Activated CD4-positive, CD25-positive, alpha-beta regulatory T cell treated with anti-CD3 and anti-CD28 coated beads, Interleukin-2, amount 50 U/mL, for 24 hours (primary cell): ENCODE measurements around the gene KLF16.

ENCODE experiments used
- ATAC-seq, 2 donors: fragments of 150-1000 bp; cut with Tn5 transposase; one replicate each; pipeline ENCODE4 v1.10.0; 2021; ENCODE audit warnings: mild to moderate bottlenecking in 1 of 2, moderate library complexity in 1 of 2

The KLF16 gene

DNA sequence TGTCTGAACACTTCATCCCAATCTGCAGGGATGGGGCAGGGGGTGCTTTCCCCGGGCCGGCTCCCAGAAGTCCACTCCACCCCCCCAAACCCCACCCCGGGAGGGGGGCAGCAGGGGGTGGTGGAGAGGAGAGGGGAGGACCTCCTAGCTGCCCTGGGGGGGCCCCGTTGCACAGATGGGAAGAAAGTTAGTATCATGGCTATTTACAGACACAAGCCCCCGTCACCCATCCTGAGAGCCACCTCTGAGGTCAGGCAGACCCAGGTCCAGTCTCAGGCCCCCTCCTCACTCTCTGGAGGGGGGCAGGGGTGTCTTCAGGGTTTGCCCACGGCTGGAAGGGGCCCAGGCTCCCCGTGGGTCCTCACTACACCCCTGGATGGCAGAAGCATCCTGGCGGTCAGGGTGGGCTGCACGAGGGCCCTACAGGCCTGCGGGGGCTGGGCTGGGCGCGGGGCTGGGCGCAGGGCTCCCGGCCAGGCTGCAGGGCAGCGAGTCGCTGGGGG is 9.3 kb downstream of the KLF16 start:
- no peak for ATAC-seq

DNA sequence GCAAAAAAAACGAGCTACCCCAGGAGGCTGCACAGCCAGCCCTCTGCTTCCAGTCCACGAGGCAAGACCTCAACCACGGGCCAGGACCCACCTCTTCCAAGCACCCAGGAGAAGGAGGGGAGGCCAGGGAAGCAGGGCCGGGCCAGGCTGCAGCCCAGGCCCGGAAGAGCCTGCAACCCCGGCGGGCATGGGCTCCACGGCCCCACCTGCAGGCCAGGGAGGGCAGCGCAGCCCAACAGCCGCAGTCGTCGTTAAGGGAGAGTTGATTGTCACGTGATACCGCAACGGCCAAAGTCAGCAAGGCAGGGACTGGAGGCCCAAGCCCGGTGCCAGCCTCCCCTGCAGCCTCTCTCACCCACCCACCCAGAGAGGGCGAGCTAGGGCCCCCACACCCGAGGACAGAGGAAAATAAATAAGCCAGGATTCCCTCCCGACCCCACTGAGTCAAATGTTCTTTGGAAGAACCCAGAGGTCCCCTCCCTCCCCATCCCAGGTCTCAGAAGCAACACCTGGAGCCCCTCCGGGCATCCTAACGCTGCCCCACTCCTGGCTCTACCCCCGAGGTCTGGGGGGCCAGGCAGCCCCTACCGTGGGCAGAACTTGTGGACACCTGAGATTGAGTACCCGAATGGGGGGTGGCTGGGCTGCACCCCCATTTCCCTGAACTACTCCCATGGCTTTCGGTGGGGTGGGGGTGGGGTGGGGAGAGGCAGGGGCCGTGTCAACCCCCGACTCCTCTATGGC is 9.9 kb downstream of the KLF16 start:
- peak; percentile 21 to 22 for ATAC-seq

DNA sequence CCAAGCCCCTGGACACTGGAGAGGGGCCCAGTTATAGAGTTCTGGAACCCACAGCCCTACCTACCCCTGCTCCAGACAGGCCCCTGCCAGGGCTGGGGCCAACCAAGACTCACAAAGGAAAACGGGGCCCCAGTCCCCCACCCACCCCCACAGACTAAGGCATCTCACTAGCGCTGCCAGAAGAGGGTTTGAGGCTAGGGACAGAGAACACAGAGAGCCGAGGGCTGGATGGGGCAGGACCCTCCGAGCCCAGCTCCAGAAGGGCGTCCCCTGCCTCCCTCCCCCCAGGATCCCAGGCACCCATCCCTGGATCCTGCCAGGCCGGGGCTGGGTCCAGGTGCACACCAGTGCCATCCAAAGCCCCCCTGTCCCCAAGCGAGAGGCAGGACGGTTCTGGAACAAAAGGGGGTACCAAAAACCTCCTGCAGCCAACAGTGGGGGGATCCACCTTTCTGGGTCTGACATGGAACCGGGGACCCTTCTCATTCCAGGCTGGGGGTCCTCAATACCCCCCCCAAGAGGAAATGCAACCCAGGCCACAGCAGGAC is 10.7 kb downstream of the KLF16 start:
- ATAC-seq = no peak

DNA sequence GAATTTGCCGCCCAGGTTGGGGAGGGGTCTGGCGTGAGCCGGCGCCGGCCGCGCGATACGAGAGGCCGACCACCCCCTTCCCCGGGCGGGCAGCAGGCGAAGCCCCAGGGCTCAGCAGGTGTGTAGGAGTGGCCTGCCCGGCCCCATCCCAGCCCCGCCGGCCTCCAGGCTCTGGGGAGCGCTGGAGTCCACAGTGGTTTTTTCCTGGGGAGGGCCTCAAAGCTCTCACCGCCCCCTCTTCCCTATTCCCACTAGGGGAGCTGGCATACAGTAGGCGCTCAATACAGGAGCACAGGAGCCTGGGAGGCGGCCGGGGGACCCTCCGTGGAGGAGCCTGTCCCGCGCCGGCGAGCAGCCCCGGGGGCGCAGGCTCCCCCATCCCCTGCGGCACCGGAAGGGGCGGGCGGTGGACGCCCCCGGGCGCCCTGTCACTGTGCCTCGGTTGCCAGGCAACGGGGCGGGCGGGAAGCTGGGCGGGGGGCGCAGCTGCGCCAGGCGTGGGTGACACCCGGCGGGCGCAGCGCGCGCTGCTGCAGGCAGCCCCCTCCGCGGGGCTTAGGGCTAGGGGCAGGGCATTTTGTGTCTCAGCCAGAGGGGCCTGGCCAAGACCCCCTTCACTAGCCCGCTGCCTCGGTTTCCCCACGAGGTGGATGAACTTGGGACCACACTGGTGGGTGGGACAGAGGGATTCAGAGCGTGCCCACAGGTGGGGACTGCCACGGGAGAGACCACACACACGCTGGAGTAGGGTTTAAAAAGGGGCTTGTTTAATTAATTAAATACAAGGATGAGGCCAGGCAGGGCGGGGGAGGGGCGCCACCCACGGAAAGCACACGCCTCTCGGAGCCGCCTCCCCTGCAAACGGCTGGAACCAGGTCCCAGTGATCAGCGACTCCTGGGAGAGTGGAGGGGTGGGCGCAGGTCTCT is 11.5 kb downstream of the KLF16 start:
- ATAC-seq = no peak

DNA sequence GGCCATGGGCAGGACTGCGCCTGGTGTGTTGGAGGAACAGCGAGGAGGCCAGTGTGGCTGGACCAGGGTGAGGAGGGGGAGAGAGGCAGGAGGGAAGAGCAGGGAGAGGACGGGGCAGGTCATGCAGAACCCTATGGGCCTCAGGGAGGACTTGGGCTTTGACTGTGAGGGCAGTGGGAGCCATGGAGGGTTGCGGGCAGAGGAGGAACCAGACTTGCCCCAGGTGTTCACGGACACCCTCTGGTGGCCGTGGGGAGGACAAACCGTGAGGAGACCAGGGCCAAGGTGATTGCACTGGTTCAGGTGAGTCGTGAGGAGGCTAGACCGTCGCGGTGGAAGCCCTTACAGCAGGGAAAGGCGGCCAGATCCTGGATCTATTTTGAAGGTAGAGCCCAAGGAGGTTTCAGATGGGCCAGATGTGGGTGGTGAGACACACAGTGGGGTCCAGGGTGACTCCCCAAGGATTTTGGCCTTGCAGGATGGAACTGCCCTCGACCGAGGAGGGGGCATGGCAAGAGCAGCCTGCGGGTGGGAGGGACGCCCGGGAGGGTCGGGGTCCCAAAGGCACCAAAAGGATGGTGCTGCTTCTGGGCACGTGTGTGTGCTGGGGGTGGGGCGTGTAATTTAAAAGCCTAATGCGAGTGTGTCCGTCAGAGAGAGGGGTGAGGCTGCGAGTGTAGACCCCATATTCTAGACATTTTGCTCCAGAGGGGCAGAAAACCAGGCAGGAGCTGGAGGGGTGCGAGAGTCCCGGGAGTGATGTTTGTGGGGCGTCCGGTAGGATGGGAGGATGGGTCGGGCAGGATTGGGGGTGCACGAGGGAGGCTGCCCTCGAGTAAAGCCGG is 12.3 kb downstream of the KLF16 start:
- no peak for ATAC-seq

DNA sequence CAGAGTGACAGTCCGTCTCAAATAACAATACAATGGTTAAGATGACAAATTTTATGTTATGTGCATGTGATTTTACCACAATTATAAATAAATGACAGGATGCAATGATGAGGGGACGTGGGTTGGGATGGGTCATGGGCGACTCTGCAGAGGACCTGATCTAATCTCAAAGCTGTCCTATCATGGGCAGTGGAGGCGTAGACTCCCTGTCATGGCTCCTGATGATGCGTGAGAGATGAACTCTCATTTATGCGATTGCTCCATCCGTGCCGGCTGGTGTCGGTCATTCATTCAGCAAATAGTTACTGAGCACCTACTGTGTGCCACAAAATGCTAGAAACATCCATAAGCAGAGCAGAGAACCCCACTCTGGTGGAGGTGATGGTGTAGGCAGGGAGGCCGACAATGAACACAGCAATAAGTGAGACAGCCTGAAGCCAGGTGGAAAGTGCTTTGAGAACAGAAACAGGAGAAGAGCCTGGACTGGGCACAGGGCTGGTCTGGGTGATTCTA is 13.4 kb downstream of the KLF16 start:
- no peak for ATAC-seq

DNA sequence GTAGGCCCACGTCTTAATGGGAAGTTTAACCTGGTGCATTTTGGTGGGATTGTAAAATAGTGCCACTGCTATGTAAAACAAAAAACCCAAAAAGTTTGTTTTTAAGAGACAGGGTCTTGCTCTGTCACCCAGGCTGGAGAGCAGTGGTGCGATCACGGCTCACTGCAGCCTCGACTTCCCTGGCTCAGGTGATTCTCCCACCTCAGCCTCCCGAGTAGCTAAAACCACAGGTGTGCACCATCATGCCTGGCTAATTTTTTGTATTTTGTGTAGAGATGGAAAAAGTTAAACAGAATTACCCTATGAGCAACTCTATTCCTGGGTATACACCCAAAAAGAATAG is 14.3 kb downstream of the KLF16 start:
- no peak for ATAC-seq

DNA sequence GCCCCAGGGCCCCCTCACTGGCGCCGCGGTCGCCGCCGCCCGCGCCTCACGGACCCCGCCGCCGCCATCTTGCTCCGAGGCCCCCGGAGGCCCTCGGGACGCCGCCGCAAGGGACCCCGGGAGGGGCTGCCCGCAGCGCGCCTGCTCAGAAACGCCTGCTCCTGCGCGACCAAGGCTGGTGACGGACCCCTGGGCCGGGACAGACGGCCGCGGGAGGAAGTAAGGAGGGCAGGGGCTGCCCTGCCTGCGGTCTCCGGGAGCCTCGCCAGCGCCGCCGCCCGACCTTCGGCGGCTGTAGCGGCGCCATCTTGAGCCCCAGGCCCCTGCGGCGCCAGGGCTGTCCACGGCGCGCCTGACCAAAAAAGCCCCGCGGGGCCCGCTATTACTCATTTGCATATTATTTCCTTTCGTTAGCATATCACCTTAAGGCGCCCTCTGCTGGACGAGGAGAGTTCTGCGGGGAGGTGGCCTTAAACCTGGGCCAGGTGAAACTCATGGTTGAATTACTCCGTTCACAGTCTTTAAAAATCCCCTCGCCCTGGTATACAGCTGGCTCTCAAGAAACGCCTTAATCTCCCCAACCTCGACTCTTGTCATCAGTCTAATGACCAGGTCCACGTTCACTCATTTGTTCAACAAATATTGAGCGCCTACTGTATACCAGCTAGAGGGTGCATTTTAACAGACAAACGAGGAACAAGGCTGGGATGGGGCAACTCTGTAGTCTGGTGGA is 14.8 kb downstream of the KLF16 start, which contains the start of gene REXO1:
REXO1 (minus strand) TSS at position 85 of the 733 bp plus-strand sequence. CDS start 125 bp downstream, outside the sequence.
- peak; percentile 81 for ATAC-seq

DNA sequence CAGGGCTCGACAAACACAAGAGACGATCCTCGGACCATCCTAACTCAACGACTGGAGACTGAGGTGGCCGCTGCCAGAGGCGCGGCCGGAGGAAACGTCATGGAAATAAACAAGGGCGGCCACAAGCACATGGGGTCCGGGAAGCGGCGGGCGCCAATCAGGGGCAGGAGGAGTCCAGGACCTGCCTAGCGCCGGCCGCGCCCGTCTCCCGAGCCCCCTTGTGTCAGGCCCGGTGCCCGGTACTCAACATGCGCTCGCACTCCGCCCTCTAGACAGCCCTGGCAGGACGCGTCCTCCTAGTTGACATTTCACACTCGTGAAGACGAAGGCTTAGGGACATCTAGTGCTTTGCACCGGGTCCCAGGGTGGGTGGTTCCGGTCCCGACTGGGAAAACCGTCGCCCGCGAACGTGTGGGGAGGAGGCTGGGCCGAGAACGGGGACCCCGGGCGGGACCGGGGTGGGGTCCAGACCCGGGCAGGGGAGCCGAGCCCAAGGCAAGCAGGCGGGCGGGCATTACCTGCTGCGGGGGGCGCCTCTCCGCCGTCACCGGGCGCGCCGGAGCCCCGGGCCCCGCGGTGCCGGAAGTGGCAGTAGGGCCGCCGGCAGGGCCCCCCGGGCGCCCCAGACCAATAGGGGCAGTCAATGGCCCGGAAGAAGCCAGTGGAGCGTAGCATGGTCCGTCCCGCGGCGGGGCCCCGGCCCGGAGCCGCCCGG is 15.5 kb downstream of the KLF16 start:
- peak; percentile 13 to 22 for ATAC-seq

DNA sequence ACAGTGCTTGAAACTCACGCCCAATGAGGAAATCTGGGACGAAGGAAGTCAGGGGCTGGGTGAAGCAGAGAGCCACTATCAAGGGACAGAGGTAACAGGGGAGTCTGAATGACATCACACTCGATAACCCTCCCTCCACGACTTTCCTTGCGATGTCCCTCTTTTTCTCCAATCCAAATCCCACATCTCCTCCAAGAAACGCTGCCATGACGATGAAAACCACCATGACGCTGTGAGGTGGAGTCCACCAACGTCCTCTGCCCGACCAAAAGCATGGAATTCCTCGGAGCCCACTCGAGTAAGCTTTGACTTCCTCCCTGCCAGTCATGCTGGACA is 16.1 kb downstream of the KLF16 start:
- ATAC-seq = no peak

DNA sequence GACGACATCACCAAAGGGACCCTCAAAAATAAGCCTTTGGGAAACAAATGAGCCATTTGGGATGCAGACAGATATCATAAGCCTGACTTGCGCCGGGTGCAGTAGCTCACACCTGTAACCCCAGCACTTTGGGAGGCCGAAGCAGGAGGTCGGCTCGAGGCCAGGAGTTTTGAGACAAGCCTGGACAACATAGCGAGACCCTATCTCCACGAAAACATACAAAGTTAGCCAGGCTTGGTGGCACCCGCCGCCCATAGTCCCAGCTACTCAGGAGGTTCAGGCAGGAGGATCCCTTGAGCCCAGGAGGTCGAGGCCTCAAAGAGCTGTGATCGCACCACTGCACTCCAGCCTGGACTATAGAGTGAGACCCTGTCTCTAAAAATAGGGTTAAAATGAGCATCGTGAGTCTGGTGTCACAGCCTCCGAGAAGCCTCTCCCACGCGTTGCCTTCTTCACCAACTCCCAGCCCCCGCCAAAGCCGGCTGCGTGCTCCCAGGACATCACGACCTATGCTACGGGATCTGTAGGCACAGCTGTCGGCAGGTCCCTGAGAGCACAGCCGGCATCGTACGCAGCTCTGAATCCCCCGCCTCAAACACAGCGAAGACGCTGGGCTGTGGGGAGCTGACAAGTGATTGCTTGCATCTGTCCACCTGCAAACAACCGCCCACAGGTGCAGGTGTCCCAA is 16.7 kb downstream of the KLF16 start:
- no peak for ATAC-seq

DNA sequence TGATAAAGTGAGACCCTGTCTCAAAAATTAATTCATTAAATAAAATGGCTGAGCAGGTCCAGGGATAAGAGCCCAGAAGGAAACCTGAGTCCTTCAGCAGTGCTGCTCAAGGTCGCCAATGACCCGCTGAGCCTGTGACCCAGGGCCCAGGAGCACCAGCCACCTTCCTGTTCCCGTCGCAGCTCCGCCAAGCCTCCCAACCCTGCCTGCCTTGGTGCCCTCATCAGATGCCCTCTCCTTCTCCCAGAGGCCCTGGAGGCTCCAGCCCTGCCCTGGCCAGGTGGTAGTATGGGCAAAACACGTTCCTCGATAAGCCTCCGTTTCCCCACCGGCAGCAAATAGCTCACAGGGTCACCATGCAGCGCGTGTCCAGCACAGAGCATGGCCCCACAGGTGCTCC is 17.7 kb downstream of the KLF16 start:
- ATAC-seq = no peak

DNA sequence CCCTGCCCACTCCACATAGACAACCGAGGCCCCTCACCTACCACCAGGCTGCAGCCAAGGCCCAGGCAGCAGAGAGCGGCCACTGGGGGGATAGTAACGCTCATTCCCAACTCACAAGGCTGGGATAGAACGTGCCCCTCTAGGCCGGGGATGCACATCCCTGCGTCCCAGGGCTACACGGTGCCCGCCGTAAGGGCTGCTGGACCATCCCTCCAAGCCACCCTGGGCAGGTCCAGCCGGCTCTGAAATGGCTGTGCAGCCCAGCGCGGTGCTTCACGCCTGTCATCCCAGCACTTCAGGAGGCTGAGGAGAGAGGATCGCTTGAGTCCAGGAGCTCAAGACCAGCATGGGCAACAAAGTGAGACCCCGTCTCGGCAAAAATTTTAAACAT is 18.3 kb downstream of the KLF16 start:
- ATAC-seq = no peak

DNA sequence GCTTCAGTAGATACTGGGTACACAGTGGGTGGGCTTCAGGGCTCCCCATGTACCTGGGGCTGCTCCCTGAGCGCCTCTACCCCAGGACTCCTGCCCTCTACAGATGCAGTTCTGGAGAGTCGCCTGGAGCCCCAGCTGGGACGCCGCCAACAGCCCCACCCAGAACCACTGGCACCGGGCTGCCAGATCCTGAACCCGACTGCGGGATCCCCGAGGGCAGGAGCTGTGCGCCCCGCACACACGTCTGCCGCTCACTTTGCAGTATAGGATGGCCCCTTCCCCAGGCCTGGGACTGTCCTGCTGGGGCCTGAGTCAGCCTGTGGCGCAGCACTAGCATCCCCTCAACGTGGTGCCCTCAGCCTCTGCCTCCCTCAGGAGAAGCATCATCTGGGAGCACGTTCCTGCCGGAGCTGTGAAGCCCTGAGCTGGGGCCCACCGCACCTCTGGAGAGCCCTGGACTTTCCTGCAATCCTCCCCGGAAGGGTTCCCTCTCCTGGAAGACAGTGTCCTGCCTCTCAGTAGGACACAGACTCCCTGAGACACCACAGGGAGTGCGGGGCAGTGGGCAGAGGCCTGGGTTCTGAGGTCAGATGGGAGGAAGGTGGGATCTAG is 18.8 kb downstream of the KLF16 start:
- no peak for ATAC-seq

DNA sequence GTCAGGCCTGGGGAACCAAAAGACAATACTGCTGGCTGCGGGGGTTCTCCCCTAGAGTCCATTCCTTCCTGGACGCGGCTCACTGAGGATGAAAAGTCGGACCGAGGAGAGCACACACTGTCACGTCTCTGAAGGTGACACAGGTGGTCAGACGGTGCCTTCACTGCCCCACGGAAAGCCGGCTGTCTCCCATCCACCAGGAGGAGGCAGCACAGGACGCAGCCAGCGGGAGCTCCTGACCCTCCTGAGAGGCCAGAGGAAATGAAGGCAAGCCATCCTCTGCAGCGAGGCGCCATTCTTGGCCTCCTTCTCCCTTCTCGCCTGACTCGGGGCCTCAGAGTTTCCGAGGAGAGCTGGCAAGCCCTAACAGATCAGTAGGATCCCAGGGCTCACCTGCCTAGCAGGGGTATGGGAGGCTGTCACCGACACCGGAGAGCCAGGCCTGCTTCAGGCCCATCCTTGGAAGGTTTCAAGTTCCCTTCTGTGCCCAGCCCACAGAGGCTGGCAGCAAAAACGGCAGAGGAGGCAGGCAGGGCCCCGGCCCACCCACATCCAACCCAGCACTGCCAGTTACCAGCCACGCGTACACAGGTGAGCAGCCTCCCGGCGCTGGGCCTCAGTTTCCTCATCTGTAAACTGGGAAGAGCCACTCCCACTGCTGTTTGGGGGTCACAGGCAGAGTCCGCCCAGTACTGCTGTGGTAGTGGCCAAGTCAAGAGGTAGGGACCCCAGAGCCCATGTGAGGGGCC is 19.6 kb downstream of the KLF16 start:
- ATAC-seq = no peak

DNA sequence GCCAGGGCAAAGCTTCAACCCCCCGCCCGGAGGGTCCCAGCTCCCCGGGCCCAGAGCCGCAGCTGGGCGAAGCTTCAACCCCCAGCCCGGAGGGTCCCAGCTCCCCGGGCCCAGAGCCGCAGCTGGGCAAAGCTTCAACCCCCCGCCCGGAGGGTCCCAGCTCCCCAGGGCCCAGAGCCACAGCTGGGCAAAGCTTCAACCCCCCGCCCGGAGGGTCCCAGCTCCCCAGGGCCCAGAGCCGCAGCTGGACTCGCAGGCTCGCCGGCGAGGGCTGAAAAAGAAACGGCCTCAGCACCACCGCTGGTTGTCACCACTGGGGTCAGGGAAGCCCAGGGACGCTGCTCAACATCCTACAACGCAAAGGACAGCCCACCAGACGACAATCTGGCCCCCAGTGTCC is 20.3 kb downstream of the KLF16 start:
- no peak for ATAC-seq

DNA sequence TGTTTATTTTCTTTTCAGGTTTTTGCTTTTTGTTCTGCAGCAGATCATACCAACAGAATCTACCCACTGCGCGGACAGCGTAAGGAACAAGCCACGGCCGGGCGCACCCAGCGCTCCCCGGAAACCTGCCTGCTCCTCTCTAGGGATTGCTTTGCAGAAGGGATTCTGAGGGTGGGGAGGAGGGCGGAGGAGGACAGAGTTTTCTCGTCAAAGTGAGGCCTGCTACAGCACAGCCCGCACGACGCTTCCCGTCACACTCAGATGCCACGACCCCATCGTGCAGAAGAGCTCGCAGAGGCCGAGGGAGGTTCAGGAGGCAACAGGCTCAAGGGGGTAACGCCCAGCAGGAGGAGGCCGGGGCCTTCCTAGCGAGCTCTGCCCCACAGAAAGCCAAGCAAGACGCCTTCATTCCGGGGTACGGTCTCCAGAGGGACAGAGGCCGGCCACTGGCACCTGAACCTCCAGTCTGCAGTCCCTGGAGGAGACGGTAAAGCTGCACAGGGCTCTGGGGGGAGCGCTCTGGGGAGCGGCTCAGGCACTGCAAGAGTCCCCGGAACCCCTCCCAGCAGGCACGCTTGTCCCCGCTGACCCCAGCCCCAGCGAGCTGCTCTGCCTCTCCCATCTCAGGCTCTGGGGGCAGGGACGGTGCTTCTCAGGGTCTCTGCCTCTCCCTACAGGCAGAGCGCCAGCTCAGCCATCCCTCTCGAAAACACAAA is 22.0 kb downstream of the KLF16 start:
- no peak for ATAC-seq

DNA sequence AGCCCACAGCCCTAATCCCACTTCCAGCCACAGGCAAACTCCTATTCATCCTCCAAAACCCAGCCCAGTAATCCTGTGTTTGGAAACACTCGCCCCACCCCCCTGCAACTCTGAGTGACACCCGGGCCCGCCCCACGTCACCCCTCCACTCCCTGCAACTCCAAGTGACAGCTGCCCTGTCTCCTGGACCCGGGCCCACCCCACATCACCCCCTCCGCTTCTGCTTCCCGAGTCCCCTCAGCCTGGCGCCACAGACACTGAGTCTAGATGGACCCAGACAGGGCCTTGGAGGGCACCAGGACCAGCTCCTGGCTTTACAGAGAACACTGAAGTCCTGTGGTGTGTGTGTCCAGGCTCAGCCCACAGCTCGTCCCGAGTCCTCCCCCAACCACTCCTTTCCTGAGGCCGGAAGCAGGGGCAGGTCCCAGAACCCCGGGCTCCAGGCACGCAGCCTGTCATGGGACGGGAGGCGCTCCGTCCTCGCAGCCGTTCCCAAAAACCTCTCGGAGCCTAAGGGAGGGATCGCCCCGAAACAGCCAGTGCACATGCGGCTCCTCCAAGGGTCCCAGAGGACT is 22.8 kb downstream of the KLF16 start:
- ATAC-seq = no peak
